Tibial nerve (tissue), 4 donors: ENCODE data around the gene GRB2. TPM values are rescaled to one million over a fixed set of nuclear protein-coding genes. Genes with fewer than 3 reads are reported as not detected.
"Not testable (repeated sequence)": the region's sequence is repeated elsewhere in the genome, so short reads cannot be mapped to it uniquely, and the experiment has no call there.

Experiments used
- DNase-seq, 2 donors: peaks; one replicate each; pipeline ENCODE4 v3.0.0-alpha.2; 2019; ENCODE audit warnings: low spot score in 2 of 2
- H3K27ac ChIP-seq, 4 donors: fragments of 200-600 bp; sonication (generic) in 3 of 4; one replicate each; pipeline ENCODE4 v1.5.1; 2017 to 2019; ENCODE audit warnings: mild to moderate bottlenecking in 1 of 4
- H3K27me3 ChIP-seq, 2 donors: fragments of 200-600 bp; sonication (generic) in 1 of 2; one replicate each; pipeline versions ENCODE4 v1.5.1 to v1.6.0; 2017 to 2019
- H3K36me3 ChIP-seq, 3 donors: fragments of 200-600 bp; sonication (generic); one replicate each; pipeline ENCODE4 v1.5.1; 2018 to 2019
- H3K4me1 ChIP-seq, 4 donors: fragments of 200-600 bp; sonication (generic) in 3 of 4; one replicate each; pipeline ENCODE4 v1.5.1; 2017 to 2019
- H3K4me3 ChIP-seq, 4 donors: fragments of 200-600 bp; sonication (generic) in 3 of 4; one replicate each; pipeline ENCODE4 v1.5.1; 2017 to 2019; ENCODE audit warnings: mild to moderate bottlenecking in 1 of 4, moderate library complexity in 1 of 4
- H3K9me3 ChIP-seq, 4 donors: fragments of 200-600 bp; sonication (generic) in 3 of 4; one replicate each; pipeline ENCODE4 v1.5.1; 2017 to 2019
- EP300 ChIP-seq, 2 donors: sonication (generic); formaldehyde crosslinking; IDR thresholded peaks; one replicate each; pipeline ENCODE4 v1.6.1; 2017; ENCODE audit warnings: antibody characterized with exemption in 2 of 2, mild to moderate bottlenecking in 1 of 2
- POLR2A ChIP-seq, 2 donors: fragments of 450-650 bp; IDR thresholded peaks; one replicate each; pipeline ENCODE4 v1.6.1; 2017; ENCODE audit warnings: antibody characterized with exemption in 2 of 2, mild to moderate bottlenecking in 2 of 2, moderate library complexity in 2 of 2
- WGBS, 2 donors: methylation state at CpG; one replicate each; pipeline ENCODE4 v1.1.5; 2018; 5-methylcytosine and 5-hydroxymethylcytosine counted together
- total RNA-seq, 4 donors: library from RNA; depleted of rRNA; stranded (reverse); fragments of >200 nt; gene quantifications; one replicate each; pipeline ENCODE4 v1.1.0, GENCODE V29; 2016
- TF ChIP-seq, protein P1 (sequence below), 5 experiments: fragments of 200-600 bp in 3 of 5; fragments of 450-650 bp in 2 of 5; sonication (generic) in 3 of 5; IDR thresholded peaks; one replicate each; pipeline ENCODE4 v1.5.1; 2016 to 2019; ENCODE audit warnings: antibody characterized with exemption in 5 of 5, mild to moderate bottlenecking in 3 of 5, moderate library complexity in 2 of 5

GRB2 gene
- total RNA-seq, 4 donors from 2014 or later = 77.6 to 139 (median 133) TPM

DNA sequence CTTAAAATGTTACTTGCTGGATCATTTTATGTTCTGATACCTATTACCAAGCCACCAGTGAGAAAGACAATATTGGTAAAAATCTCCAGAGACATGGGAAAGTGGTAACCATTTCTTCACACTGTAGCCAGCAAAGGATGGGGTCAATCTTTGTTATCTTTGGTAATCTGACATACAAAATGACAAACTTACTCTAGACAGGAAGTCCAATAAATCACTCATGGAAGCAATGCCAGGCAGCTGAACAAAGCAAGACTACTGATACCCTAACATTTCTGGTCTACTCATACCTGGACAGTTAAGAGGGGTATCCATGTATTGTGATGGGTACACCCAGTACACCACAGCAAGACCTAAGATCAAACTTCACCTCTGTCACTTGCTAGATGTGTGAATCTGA is 19.0 kb downstream of the GRB2 start:
- TF ChIP-seq EP300 (IDR thresholded peaks at IDR 0.05) = no peak
- TF ChIP-seq, protein P1, sequence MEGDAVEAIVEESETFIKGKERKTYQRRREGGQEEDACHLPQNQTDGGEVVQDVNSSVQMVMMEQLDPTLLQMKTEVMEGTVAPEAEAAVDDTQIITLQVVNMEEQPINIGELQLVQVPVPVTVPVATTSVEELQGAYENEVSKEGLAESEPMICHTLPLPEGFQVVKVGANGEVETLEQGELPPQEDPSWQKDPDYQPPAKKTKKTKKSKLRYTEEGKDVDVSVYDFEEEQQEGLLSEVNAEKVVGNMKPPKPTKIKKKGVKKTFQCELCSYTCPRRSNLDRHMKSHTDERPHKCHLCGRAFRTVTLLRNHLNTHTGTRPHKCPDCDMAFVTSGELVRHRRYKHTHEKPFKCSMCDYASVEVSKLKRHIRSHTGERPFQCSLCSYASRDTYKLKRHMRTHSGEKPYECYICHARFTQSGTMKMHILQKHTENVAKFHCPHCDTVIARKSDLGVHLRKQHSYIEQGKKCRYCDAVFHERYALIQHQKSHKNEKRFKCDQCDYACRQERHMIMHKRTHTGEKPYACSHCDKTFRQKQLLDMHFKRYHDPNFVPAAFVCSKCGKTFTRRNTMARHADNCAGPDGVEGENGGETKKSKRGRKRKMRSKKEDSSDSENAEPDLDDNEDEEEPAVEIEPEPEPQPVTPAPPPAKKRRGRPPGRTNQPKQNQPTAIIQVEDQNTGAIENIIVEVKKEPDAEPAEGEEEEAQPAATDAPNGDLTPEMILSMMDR (IDR thresholded peaks at IDR 0.05) = no peak
- no peak for TF ChIP-seq POLR2A (IDR thresholded peaks at IDR 0.05)
- Histone ChIP-seq H3K9me3 (no peaks in the 10 kb centered on the region), H3K4me1 (peaks cover 0 to 66% (median 11%) of the 10 kb centered on the region in 4 donors), H3K36me3 (no peaks in the 10 kb centered on the region), H3K4me3 (no peak overlapping the region), H3K27me3 (no peaks in the 10 kb centered on the region), H3K27ac (no peak overlapping the region)
- no peak for DNase-seq

DNA sequence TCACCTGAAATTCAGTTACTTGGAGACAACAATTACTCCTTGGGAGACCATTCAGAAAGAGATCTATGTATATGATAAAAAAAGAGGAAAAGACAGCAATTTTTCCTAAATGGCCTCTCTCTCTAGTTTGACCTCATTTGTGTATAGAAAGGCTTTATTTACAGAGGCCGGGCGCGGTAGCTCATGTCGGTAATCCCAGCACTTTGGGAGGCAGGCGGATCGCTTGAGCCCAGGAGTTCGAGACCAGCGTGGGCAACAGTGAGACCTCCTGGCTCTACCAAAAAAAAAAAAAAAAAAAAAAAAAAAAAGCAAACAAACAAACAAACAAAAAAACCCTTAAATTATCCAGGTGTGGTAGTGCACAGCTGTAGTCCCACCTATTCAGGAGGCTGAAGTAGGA is 20.7 kb downstream of the GRB2 start:
- TF ChIP-seq POLR2A (IDR thresholded peaks at IDR 0.05) (no peak), EP300 (IDR thresholded peaks at IDR 0.05) (no peak)
- TF ChIP-seq, protein P1 (IDR thresholded peaks at IDR 0.05) = no peak
- Histone ChIP-seq H3K27me3 (no peaks in the 10 kb centered on the region), H3K9me3 (no peaks in the 10 kb centered on the region), H3K27ac (no peak overlapping the region), H3K4me1 (peaks cover 0 to 60% (median 2%) of the 10 kb centered on the region in 4 donors), H3K4me3 (no peak overlapping the region), H3K36me3 (no peaks in the 10 kb centered on the region)
- no peak for DNase-seq
- WGBS, 2 donors = 91 to 92% methylated on average over 8 of the region's 8 CpGs

DNA sequence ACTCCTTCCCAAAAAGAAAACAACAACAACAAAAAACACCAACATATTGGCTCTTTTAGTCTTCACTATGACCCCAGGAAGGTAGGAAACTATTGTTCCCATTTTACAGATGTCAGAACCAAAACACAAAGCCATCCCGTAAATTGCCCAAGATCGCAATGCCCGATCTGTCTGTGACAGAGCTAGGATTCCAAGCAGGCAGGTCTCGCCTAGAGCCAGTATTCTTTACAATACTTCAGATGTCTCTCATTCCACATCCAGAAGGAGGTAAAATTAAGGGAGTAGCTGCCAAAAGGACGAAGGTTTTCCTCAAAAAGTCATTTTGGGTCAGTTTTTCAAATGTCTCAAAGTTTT is 21.7 kb downstream of the GRB2 start:
- no peak for DNase-seq
- TF ChIP-seq, protein P1 (IDR thresholded peaks at IDR 0.05) = no peak
- TF ChIP-seq POLR2A (IDR thresholded peaks at IDR 0.05) (no peak), EP300 (IDR thresholded peaks at IDR 0.05) (no peak)
- H3K4me1 ChIP-seq = peaks cover 0 to 60% (median 4%) of the 10 kb centered on the region in 4 donors
- H3K36me3 ChIP-seq = no peaks in the 10 kb centered on the region
- no peak overlapping the region for H3K27ac ChIP-seq
- no peaks in the 10 kb centered on the region for H3K27me3 ChIP-seq
- no peak overlapping the region for H3K4me3 ChIP-seq
- H3K9me3 ChIP-seq = no peaks in the 10 kb centered on the region
- 73 to 74% methylated on average over 5 of the region's 5 CpGs for WGBS, 2 donors

DNA sequence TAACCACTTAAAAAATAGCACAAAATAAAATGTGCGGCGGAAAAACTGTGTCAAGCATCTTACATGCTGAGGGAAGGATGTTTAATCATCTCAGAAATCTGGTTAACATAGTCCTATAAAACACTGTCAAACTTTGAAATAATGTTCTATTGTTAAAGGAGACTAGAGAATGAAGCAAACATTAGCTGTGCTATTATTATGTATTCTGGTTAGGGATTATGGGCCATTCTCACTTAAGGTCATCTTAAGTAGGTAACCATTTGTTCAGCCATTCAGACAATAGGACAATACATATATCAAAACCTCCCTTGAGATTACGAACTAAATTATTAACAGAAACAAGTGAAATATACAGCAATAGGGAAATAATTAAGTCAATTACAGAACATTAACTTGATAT is 24.7 kb downstream of the GRB2 start:
- Histone ChIP-seq H3K27ac (peak overlapping the region in 1 of 4 donors; percentile 5), H3K36me3 (peaks cover 0 to 14% (median 0%) of the 10 kb centered on the region in 3 donors), H3K4me1 (peaks cover 0 to 49% (median 4%) of the 10 kb centered on the region in 4 donors), H3K4me3 (no peak overlapping the region), H3K27me3 (no peaks in the 10 kb centered on the region), H3K9me3 (no peaks in the 10 kb centered on the region)
- WGBS, 2 donors = 70 to 74% methylated on average over 3 of the region's 3 CpGs
- TF ChIP-seq POLR2A (IDR thresholded peaks at IDR 0.05) (no peak), EP300 (IDR thresholded peaks at IDR 0.05) (no peak)
- TF ChIP-seq, protein P1 (IDR thresholded peaks at IDR 0.05) = no peak
- DNase-seq = no peak

DNA sequence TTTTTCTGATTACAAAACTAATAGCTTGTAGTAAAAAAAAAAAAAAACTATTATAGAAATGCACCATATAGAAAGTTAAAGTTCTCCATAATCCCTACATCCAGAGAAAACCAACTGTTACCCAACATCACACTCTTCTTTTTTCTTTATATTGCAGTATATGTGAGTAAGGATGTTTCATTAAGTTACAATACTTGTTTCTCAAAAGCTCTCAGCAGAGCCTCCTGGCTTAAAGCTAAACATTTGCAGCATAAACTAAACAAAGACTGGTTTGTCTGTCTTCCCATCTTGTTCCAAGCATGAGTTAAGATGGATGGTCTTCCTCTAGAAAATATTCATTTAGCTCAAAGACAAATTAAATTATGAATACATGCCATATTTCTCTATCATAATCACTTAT is 25.2 kb downstream of the GRB2 start:
- H3K27me3 ChIP-seq = no peaks in the 10 kb centered on the region
- no peak for DNase-seq
- peaks cover 0 to 18% (median 0%) of the 10 kb centered on the region in 3 donors for H3K36me3 ChIP-seq
- TF ChIP-seq, protein P1 (IDR thresholded peaks at IDR 0.05) = no peak
- TF ChIP-seq EP300 (IDR thresholded peaks at IDR 0.05) (no peak), POLR2A (IDR thresholded peaks at IDR 0.05) (no peak)
- H3K27ac ChIP-seq = peak overlapping the region in 1 of 4 donors; percentile 5
- no peak overlapping the region for H3K4me3 ChIP-seq
- H3K4me1 ChIP-seq = peaks cover 0 to 45% (median 4%) of the 10 kb centered on the region in 4 donors
- no peaks in the 10 kb centered on the region for H3K9me3 ChIP-seq

DNA sequence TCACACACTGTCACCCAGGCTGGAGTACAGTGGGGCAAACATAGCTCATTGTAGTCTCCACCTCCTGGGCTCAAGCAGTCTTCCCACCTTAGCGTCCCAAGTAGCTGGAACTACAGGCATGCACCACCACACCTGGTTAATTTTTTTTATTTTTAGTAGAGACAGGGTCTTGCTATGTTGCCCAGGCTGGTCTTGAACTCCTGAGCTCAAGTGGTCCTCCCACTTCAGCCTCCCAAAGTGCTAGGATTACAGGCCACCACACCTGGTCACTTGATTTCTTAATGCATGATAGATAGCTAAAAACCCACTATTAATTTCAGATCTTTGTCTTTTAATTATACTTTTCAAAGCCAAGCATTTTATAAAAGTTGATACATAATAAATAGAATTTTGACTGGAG is 26.1 kb downstream of the GRB2 start:
- WGBS, 2 donors = 89 to 93% methylated on average over 1 of the region's 1 CpG

More for the DNA sequence above, 26.1 kb downstream of the GRB2 start:
- not testable (repeated sequence) for DNase-seq, H3K27ac ChIP-seq, H3K27me3 ChIP-seq, H3K9me3 ChIP-seq, H3K4me3 ChIP-seq
- Histone ChIP-seq H3K36me3 (peaks cover 0 to 26% (median 0%) of the 10 kb centered on the region in 3 donors), H3K4me1 (peaks cover 0 to 37% (median 4%) of the 10 kb centered on the region in 4 donors)
